ENCODE results near the gene GSTM4.

Gene GSTM4

GRCh38 chr1:109655615-109656519 is at the start of gene GSTM4:
TSS of gene GSTM4 (plus strand) at chr1:109656099. CDS start at chr1:109656390, 291 bp downstream.
- peak; percentile 88 for DNase-seq

- DNase-seq = no peak
Observed at GRCh38 chr1:109609881-109610280, 46.0 kb upstream of the GSTM4 start.

- no peak for DNase-seq
Observed at GRCh38 chr1:109610609-109611307, 45.1 kb upstream of the GSTM4 start.

GRCh38 chr1:109611308-109611990 is 44.5 kb upstream of the GSTM4 start:
- no peak for DNase-seq

- DNase-seq = no peak
Observed at GRCh38 chr1:109613361-109614147, 42.3 kb upstream of the GSTM4 start.

GRCh38 chr1:109615879-109616278 is 40.0 kb upstream of the GSTM4 start:
- DNase-seq = no peak

GRCh38 chr1:109616391-109616790 is 39.5 kb upstream of the GSTM4 start:
- DNase-seq = no peak

GRCh38 chr1:109617291-109617801 is 38.6 kb upstream of the GSTM4 start:
- no peak for DNase-seq

GRCh38 chr1:109618661-109619575 is 37.0 kb upstream of the GSTM4 start:
- no peak for DNase-seq

GRCh38 chr1:109619576-109620400 is 36.1 kb upstream of the GSTM4 start, which contains the start of the genes AMPD2 and GNAT2:
TSS of gene AMPD2 (plus strand) at chr1:109619837. CDS start at chr1:109621176, 1,339 bp downstream.
TSS of gene GNAT2 (minus strand) at chr1:109619616. CDS start at chr1:109612870, 6,746 bp downstream.
- DNase-seq = peak; percentile 90

GRCh38 chr1:109620401-109620791 is 35.5 kb upstream of the GSTM4 start:
- no peak for DNase-seq

- DNase-seq = peak; percentile 99
Observed at GRCh38 chr1:109620841-109621286, 35.0 kb upstream of the GSTM4 start.

GRCh38 chr1:109621379-109622136 is 34.3 kb upstream of the GSTM4 start:
- DNase-seq = no peak

- no peak for DNase-seq
Observed at GRCh38 chr1:109622137-109622892, 33.6 kb upstream of the GSTM4 start.

- no peak for DNase-seq
Observed at GRCh38 chr1:109622895-109623294, 33.0 kb upstream of the GSTM4 start.

GRCh38 chr1:109623601-109624161 is 32.2 kb upstream of the GSTM4 start:
- no peak for DNase-seq

GRCh38 chr1:109624201-109625010 is 31.5 kb upstream of the GSTM4 start:
- no peak for DNase-seq

Measured in activated effector memory CD4-positive, alpha-beta T cell treated with anti-CD3 and anti-CD28 coated beads, Interleukin-2, amount 50 U/mL, for 16 hours (primary cell).